Endothelial cell of umbilical vein (primary cell): ENCODE measurements around the gene PSENEN. TPM values are rescaled to one million over a fixed set of nuclear protein-coding genes. Genes with fewer than 3 reads are reported as not detected.

ENCODE experiments used
- BruUV-seq: library from RNA; stranded (reverse); fragments of 400-500 nt; replicated peaks from 2 replicates; lab custom pipeline; 2021; lab: Mats Ljungman, UMichigan
- CTCF ChIA-PET: fragments of 300-600, 350-600 bp; sonication (Branson Sonifier 250); formaldehyde crosslinking; loops from one replicate; lab custom pipeline; 2021; ENCODE audit warnings: antibody characterized with exemption, inconsistent platforms; lab: Charles Lee
- POLR2A ChIA-PET: fragments of 300-600, 350-600 bp; sonication (Branson Sonifier 250); formaldehyde crosslinking; loops from one replicate; lab custom pipeline; 2021; ENCODE audit warnings: antibody characterized with exemption, inconsistent platforms; lab: Charles Lee
- DNase-seq: peaks from one replicate; pipeline ENCODE4 v3.0.0-alpha.2; 2011; ENCODE audit warnings: low read depth, low spot score
- FAIRE-seq: peaks from 2 replicates; lab custom pipeline; 2011; peaks lifted over from hg19 to GRCh38; lab: Jason Lieb, UNC
- H2AFZ ChIP-seq: 2 replicates; pipeline ENCODE4 v1.6.0; 2012; ENCODE audit warnings: low read depth, low read length, control low read depth, inconsistent platforms
- H3K27ac ChIP-seq: 2 replicates; pipeline ENCODE4 v1.5.1; 2011; ENCODE audit warnings: low read depth, mild to moderate bottlenecking, control low read depth, low read length, moderate library complexity; ENCODE audit not compliant: insufficient read depth
- H3K27me3 ChIP-seq, 2 experiments: 2 replicates each; pipeline versions ENCODE4 v1.6.0 to v1.6.1; 2011; ENCODE audit warnings: low read length in 2 of 2, mixed read lengths in 1 of 2; ENCODE audit not compliant: control insufficient read depth in 2 of 2, insufficient read depth in 2 of 2
- H3K36me3 ChIP-seq, 2 experiments: 2 replicates in 1 of 2; 3 replicates in 1 of 2; pipeline ENCODE4 v1.5.1; 2011; ENCODE audit warnings: low read length in 2 of 2, mild to moderate bottlenecking in 1 of 2, moderate library complexity in 1 of 2; ENCODE audit not compliant: control insufficient read depth in 2 of 2, insufficient read depth in 2 of 2; ENCODE audit errors: extremely low read depth in 1 of 2
- H3K4me1 ChIP-seq: 3 replicates; pipeline ENCODE4 v1.5.1; 2011; ENCODE audit warnings: mild to moderate bottlenecking, low read length; ENCODE audit not compliant: control insufficient read depth, insufficient read depth; ENCODE audit errors: extremely low read depth
- H3K4me2 ChIP-seq: 2 replicates; pipeline ENCODE4 v1.6.1; 2011; ENCODE audit warnings: low read length, control low read depth, mixed read lengths; ENCODE audit not compliant: insufficient read depth
- H3K4me3 ChIP-seq, 3 experiments: fragments of 200-600 bp in 1 of 3; sonication (generic), shearing (Covaris generic) in 1 of 3; replicated peaks in 1 of 3; 2 replicates each; pipeline ENCODE4 v1.5.1; 2011 to 2016; ENCODE audit warnings: control low read depth in 3 of 3, low read length in 3 of 3, mild to moderate bottlenecking in 2 of 3, inconsistent platforms in 1 of 3, low read depth in 1 of 3, moderate library complexity in 1 of 3; ENCODE audit not compliant: insufficient read depth in 1 of 3
- H3K79me2 ChIP-seq: 2 replicates; pipeline ENCODE4 v1.6.0; 2012; ENCODE audit warnings: low read length, inconsistent platforms; ENCODE audit not compliant: control insufficient read depth, insufficient read depth
- H3K9ac ChIP-seq: replicated peaks from 2 replicates; pipeline ENCODE3; 2011; ENCODE audit warnings: low read length, control low read depth; ENCODE audit not compliant: insufficient read depth; ENCODE audit errors: extremely low read depth
- H3K9me1 ChIP-seq: replicated peaks from 3 replicates; pipeline ENCODE4 v1.6.0; 2011; ENCODE audit warnings: mild to moderate bottlenecking, low read length; ENCODE audit not compliant: control insufficient read depth, insufficient read depth; ENCODE audit errors: extremely low read depth
- H3K9me3 ChIP-seq: replicated peaks from 2 replicates; pipeline ENCODE4 v1.5.1; 2012; ENCODE audit warnings: low read length, inconsistent platforms; ENCODE audit not compliant: control insufficient read depth, insufficient read depth
- H4K20me1 ChIP-seq: replicated peaks from 2 replicates; pipeline ENCODE3; 2011; ENCODE audit warnings: mild to moderate bottlenecking, low read length; ENCODE audit not compliant: control insufficient read depth, insufficient read depth; ENCODE audit errors: extremely low read depth
- CTCF ChIP-seq, 2 donors: IDR thresholded peaks; 1 replicate in 1 of 2; 2 replicates in 1 of 2; pipeline ENCODE4 v1.5.1; 2011; ENCODE audit warnings: low read length in 2 of 2, mild to moderate bottlenecking in 2 of 2, moderate library complexity in 2 of 2, control low read depth in 1 of 2, inconsistent platforms in 1 of 2, low read depth in 1 of 2; ENCODE audit not compliant: insufficient read depth in 1 of 2; ENCODE audit errors: extremely low read depth in 1 of 2
- EZH2 ChIP-seq: IDR thresholded peaks from 2 replicates; pipeline ENCODE4 v1.6.1; 2012; ENCODE audit warnings: borderline replicate concordance, low read depth, mild to moderate bottlenecking, moderate library complexity, low read length, inconsistent platforms; ENCODE audit not compliant: severe bottlenecking
- FOS ChIP-seq: IDR thresholded peaks from 2 replicates; pipeline ENCODE4 v1.6.1; 2011; ENCODE audit warnings: mild to moderate bottlenecking, low read length, moderate library complexity, borderline replicate concordance; ENCODE audit not compliant: insufficient read depth
- GATA2 ChIP-seq: IDR thresholded peaks from 2 replicates; pipeline ENCODE4 v1.7.0; 2011; ENCODE audit warnings: low read depth, mild to moderate bottlenecking, moderate library complexity, mixed read lengths, low read length; ENCODE audit not compliant: insufficient read length, insufficient read depth
- JUN ChIP-seq: IDR thresholded peaks from 2 replicates; pipeline ENCODE4 v1.6.1; 2011; ENCODE audit warnings: borderline replicate concordance, low read depth; ENCODE audit not compliant: insufficient read length, insufficient read depth
- MYC ChIP-seq: IDR thresholded peaks from one replicate; pipeline ENCODE4 v1.6.1; 2011; ENCODE audit warnings: mild to moderate bottlenecking, low read depth, low read length
- POLR2A ChIP-seq: IDR thresholded peaks from 2 replicates; pipeline ENCODE4 v1.6.1; 2012; ENCODE audit warnings: low read depth, mild to moderate bottlenecking, control low read depth, low read length
- POLR2AphosphoS5 ChIP-seq: IDR thresholded peaks from 2 replicates; pipeline ENCODE4 v1.6.1; 2012; ENCODE audit warnings: low read depth, mild to moderate bottlenecking, control low read depth, low read length, moderate library complexity; ENCODE audit not compliant: insufficient read depth
- dilution Hi-C: fragments of 300-500 bp; cut with MboI; formaldehyde crosslinking; loops from one replicate; pipeline ENCODE4 v1.15.0; 2019; ENCODE audit warnings: low sequenced_read_pairs; ENCODE audit not compliant: extremely low pct_ligation_motif_present
- intact Hi-C: fragments of 100-400 bp; cut with micrococcal nuclease; formaldehyde crosslinking; loops from one replicate; pipeline ENCODE4 v1.10.0; 2022
- polyA plus RNA-seq, 4 experiments: library from polyadenylated mRNA; depleted of rRNA in 3 of 4; stranded (reverse) in 3 of 4; unstranded in 1 of 4; fragments of >200 nt; gene quantifications; 2 replicates each; pipeline versions ENCODE4 v1.2.1 to v1.2.3, GENCODE V29; 2011 to 2012; ENCODE audit warnings: missing spikeins in 1 of 4
- total RNA-seq: library from RNA; stranded (reverse); gene quantifications from 2 replicates; pipeline ENCODE4 v1.2.3, GENCODE V29; 2021
- TF ChIP-seq, protein P1 (sequence below): IDR thresholded peaks from 2 replicates; pipeline ENCODE4 v1.6.1; 2011; ENCODE audit not compliant: insufficient read depth, insufficient read length

Gene PSENEN
- total and polyA plus RNA-seq, 2 donors (not counting 3 experiments of a cell fraction or from before 2014, with no cell fraction given) = 60.0 to 70.1 TPM

- CTCF ChIA-PET = no interaction called here
- FAIRE-seq = no peak
- Histone ChIP-seq H3K27ac (no peak overlapping the region), H3K36me3 (peaks cover 24 to 60% of the 10 kb centered on the region in 2 experiments), H3K9ac (no peak overlapping the region), H3K79me2 (peaks cover 30% of the 10 kb centered on the region), H3K9me1 (no peaks in the 10 kb centered on the region), H3K27me3 (no peaks in the 10 kb centered on the region), H3K4me1 (peaks cover 6% of the 10 kb centered on the region), H3K4me3 (no peak overlapping the region), H3K4me2 (no peak overlapping the region), H4K20me1 (no peaks in the 10 kb centered on the region), H2AFZ (no peak overlapping the region), H3K9me3 (no peaks in the 10 kb centered on the region)
- no peak for DNase-seq
- dilution Hi-C loops (no loop called here), intact Hi-C loops (no loop called here)
- BruUV-seq = no TSS peak
- TF ChIP-seq GATA2 (no peak), POLR2AphosphoS5 (no peak), EZH2 (no peak), POLR2A (no peak), MYC (no peak), JUN (no peak), CTCF (IDR thresholded peaks at IDR 0.05; ENCODE audit: extremely low read depth in 1 of 2, insufficient read depth in 1 of 2, low read depth in 1 of 2, low read length in 2 of 2) (no peak), FOS (no peak)
- TF ChIP-seq, protein P1, sequence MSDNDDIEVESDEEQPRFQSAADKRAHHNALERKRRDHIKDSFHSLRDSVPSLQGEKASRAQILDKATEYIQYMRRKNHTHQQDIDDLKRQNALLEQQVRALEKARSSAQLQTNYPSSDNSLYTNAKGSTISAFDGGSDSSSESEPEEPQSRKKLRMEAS = no peak
- POLR2A ChIA-PET = no interaction called here
Measured at GRCh38 chr19:35722461-35722860, 23.0 kb upstream of the PSENEN start.
